BLaER1 treated with 17β-estradiol and CSF1 and Interleukin-3, amounts not matched to agents 10 nM and 100 nM (cell line): ENCODE results near the gene RMDN2.

Experiments used
- H3K27ac ChIP-seq, 11 experiments: shearing (Covaris generic); formaldehyde crosslinking; 2 replicates each; pipeline ENCODE4 v1.8.1; 2022
- H3K27me3 ChIP-seq, 11 experiments: shearing (Covaris generic); formaldehyde crosslinking; 2 replicates each; pipeline ENCODE4 v1.8.1; 2022
- H3K36me3 ChIP-seq, 11 experiments: shearing (Covaris generic); formaldehyde crosslinking; 2 replicates each; pipeline ENCODE4 v1.8.1; 2022
- H3K4me1 ChIP-seq, 10 experiments: shearing (Covaris generic); formaldehyde crosslinking; 2 replicates each; pipeline ENCODE4 v1.8.1; 2022
- H3K4me2 ChIP-seq, 11 experiments: shearing (Covaris generic); formaldehyde crosslinking; 2 replicates each; pipeline ENCODE4 v1.8.1; 2022
- H3K4me3 ChIP-seq, 10 experiments: shearing (Covaris generic); formaldehyde crosslinking; 2 replicates each; pipeline ENCODE4 v1.8.1; 2022
- H3K9ac ChIP-seq, 11 experiments: shearing (Covaris generic); formaldehyde crosslinking; 2 replicates each; pipeline ENCODE4 v1.8.1; 2022
- H3K9me3 ChIP-seq, 11 experiments: shearing (Covaris generic); formaldehyde crosslinking; replicated peaks in 1 of 11; 2 replicates each; pipeline ENCODE4 v1.8.1; 2022
- H4K20me1 ChIP-seq, 11 experiments: shearing (Covaris generic); formaldehyde crosslinking; 2 replicates each; pipeline ENCODE4 v1.8.1; 2022
- Cebpa-rat ChIP-seq, 11 experiments: shearing (Covaris generic); IDR thresholded peaks; 2 replicates each; pipeline ENCODE4 v1.8.1; 2022

Gene RMDN2

GRCh38 chr2:37906131-37906530 lies 19.0 kb upstream of the RMDN2 start:
- no peak overlapping the region for H3K9ac ChIP-seq
- no peak for TF ChIP-seq Cebpa-rat (IDR thresholded peaks at IDR 0.05)

GRCh38 chr2:37907501-37908225 lies 17.4 kb upstream of the RMDN2 start:
- no peak overlapping the region for H3K4me3 ChIP-seq
- TF ChIP-seq Cebpa-rat (IDR thresholded peaks at IDR 0.05), result no peak
- no peaks in the 10 kb centered on the region for H4K20me1 ChIP-seq
- H3K36me3 ChIP-seq, result no peaks in the 10 kb centered on the region
- H3K4me1 ChIP-seq, result no peaks in the 10 kb centered on the region
- H3K9ac ChIP-seq, result no peak overlapping the region
- no peaks in the 10 kb centered on the region for H3K27me3 ChIP-seq
- H3K4me2 ChIP-seq, result no peak overlapping the region
- H3K27ac ChIP-seq, result no peak overlapping the region
- no peaks in the 10 kb centered on the region for H3K9me3 ChIP-seq

More at GRCh38 chr2:37906131-37906530, 19.0 kb upstream of the RMDN2 start:
- no peaks in the 10 kb centered on the region for H3K36me3 ChIP-seq
- no peaks in the 10 kb centered on the region for H3K4me1 ChIP-seq
- H3K27me3 ChIP-seq, result no peaks in the 10 kb centered on the region
- peaks cover 0 to 3% (median 1%) of the 10 kb centered on the region in 11 experiments; a peak in 10 of 22 replicates for H3K9me3 ChIP-seq
- H4K20me1 ChIP-seq, result no peaks in the 10 kb centered on the region
- H3K27ac ChIP-seq, result no peak overlapping the region
- no peak overlapping the region for H3K4me3 ChIP-seq
- H3K4me2 ChIP-seq, result no peak overlapping the region

- Histone ChIP-seq H3K9ac (no peak overlapping the region), H3K27ac (no peak overlapping the region), H3K4me1 (no peaks in the 10 kb centered on the region), H3K9me3 (no peaks in the 10 kb centered on the region), H3K4me3 (no peak overlapping the region), H4K20me1 (no peaks in the 10 kb centered on the region), H3K36me3 (no peaks in the 10 kb centered on the region), H3K27me3 (no peaks in the 10 kb centered on the region), H3K4me2 (no peak overlapping the region)
- TF ChIP-seq Cebpa-rat (IDR thresholded peaks at IDR 0.05), result 0 out of 22 replicates have a peak, but pooled peaks of 2 of the 11 experiments have one; percentile 26 to 46
These were observed 13.7 kb upstream of the RMDN2 start for GRCh38 chr2:37911296-37911873.

- no peaks in the 10 kb centered on the region for H3K27me3 ChIP-seq
- no peaks in the 10 kb centered on the region for H3K9me3 ChIP-seq
- no peak overlapping the region for H3K4me2 ChIP-seq
- H3K4me3 ChIP-seq, result no peak overlapping the region
- H3K27ac ChIP-seq, result no peak overlapping the region
- no peak overlapping the region for H3K9ac ChIP-seq
- no peaks in the 10 kb centered on the region for H3K4me1 ChIP-seq
- no peak for TF ChIP-seq Cebpa-rat (IDR thresholded peaks at IDR 0.05)
- no peaks in the 10 kb centered on the region for H4K20me1 ChIP-seq
- no peaks in the 10 kb centered on the region for H3K36me3 ChIP-seq
These were observed 13.0 kb upstream of the RMDN2 start for GRCh38 chr2:37912056-37912455.

GRCh38 chr2:37912616-37913015 lies 12.5 kb upstream of the RMDN2 start:
- Histone ChIP-seq H3K4me1 (no peaks in the 10 kb centered on the region), H3K9ac (no peak overlapping the region), H3K4me2 (no peak overlapping the region), H3K36me3 (no peaks in the 10 kb centered on the region), H3K4me3 (no peak overlapping the region), H3K9me3 (no peaks in the 10 kb centered on the region), H3K27me3 (no peaks in the 10 kb centered on the region), H4K20me1 (no peaks in the 10 kb centered on the region), H3K27ac (no peak overlapping the region)
- TF ChIP-seq Cebpa-rat (IDR thresholded peaks at IDR 0.05), result no peak

- H4K20me1 ChIP-seq, result no peaks in the 10 kb centered on the region
These were observed 10.7 kb upstream of the RMDN2 start for GRCh38 chr2:37914340-37914739.

GRCh38 chr2:37915773-37916172 lies 9.3 kb upstream of the RMDN2 start:
- TF ChIP-seq Cebpa-rat (IDR thresholded peaks at IDR 0.05), result no peak
- Histone ChIP-seq H3K4me2 (no peak overlapping the region), H3K4me3 (no peak overlapping the region)

More at GRCh38 chr2:37914340-37914739, 10.7 kb upstream of the RMDN2 start:
- H3K9ac ChIP-seq, result no peak overlapping the region
- no peak overlapping the region for H3K27ac ChIP-seq
- H3K4me2 ChIP-seq, result no peak overlapping the region
- no peaks in the 10 kb centered on the region for H3K9me3 ChIP-seq
- no peaks in the 10 kb centered on the region for H3K36me3 ChIP-seq
- no peaks in the 10 kb centered on the region for H3K27me3 ChIP-seq
- H3K4me1 ChIP-seq, result no peaks in the 10 kb centered on the region
- no peak overlapping the region for H3K4me3 ChIP-seq
- no peak for TF ChIP-seq Cebpa-rat (IDR thresholded peaks at IDR 0.05)

GRCh38 chr2:37916512-37917082 lies 8.5 kb upstream of the RMDN2 start:
- TF ChIP-seq Cebpa-rat (IDR thresholded peaks at IDR 0.05), result no peak
- H3K4me2 ChIP-seq, result no peak overlapping the region
- no peak overlapping the region for H3K4me3 ChIP-seq
- H3K9ac ChIP-seq, result no peak overlapping the region
- no peaks in the 10 kb centered on the region for H3K9me3 ChIP-seq
- H4K20me1 ChIP-seq, result no peaks in the 10 kb centered on the region
- no peaks in the 10 kb centered on the region for H3K27me3 ChIP-seq
- H3K36me3 ChIP-seq, result no peaks in the 10 kb centered on the region
- H3K27ac ChIP-seq, result no peak overlapping the region
- no peaks in the 10 kb centered on the region for H3K4me1 ChIP-seq

More at GRCh38 chr2:37915773-37916172, 9.3 kb upstream of the RMDN2 start:
- H3K36me3 ChIP-seq, result no peaks in the 10 kb centered on the region
- no peaks in the 10 kb centered on the region for H3K9me3 ChIP-seq
- H3K27ac ChIP-seq, result no peak overlapping the region
- H3K27me3 ChIP-seq, result no peaks in the 10 kb centered on the region
- no peaks in the 10 kb centered on the region for H4K20me1 ChIP-seq
- H3K4me1 ChIP-seq, result no peaks in the 10 kb centered on the region
- no peak overlapping the region for H3K9ac ChIP-seq

- no peak overlapping the region for H3K27ac ChIP-seq
These were observed 7.5 kb upstream of the RMDN2 start for GRCh38 chr2:37917281-37918228.

More at GRCh38 chr2:37917281-37918228, 7.5 kb upstream of the RMDN2 start:
- no peaks in the 10 kb centered on the region for H3K9me3 ChIP-seq
- H3K9ac ChIP-seq, result no peak overlapping the region
- H3K27me3 ChIP-seq, result no peaks in the 10 kb centered on the region
- no peaks in the 10 kb centered on the region for H3K4me1 ChIP-seq
- TF ChIP-seq Cebpa-rat (IDR thresholded peaks at IDR 0.05), result no peak
- no peak overlapping the region for H3K4me3 ChIP-seq
- H3K36me3 ChIP-seq, result no peaks in the 10 kb centered on the region
- H3K4me2 ChIP-seq, result no peak overlapping the region
- no peaks in the 10 kb centered on the region for H4K20me1 ChIP-seq
